GM18867 (cell line): ENCODE measurements around the gene COG1.
"Not testable (repeated sequence)": the region's sequence is repeated elsewhere in the genome, so short reads cannot be mapped to it uniquely, and the experiment has no call there.

Experiments
- ATAC-seq: cut with Tn5 transposase; IDR thresholded peaks from one replicate; pipeline ENCODE4 v1.9.1; 2021; ENCODE audit warnings: mild to moderate bottlenecking, moderate library complexity; ENCODE audit not compliant: unreplicated experiment

Gene COG1

DNA sequence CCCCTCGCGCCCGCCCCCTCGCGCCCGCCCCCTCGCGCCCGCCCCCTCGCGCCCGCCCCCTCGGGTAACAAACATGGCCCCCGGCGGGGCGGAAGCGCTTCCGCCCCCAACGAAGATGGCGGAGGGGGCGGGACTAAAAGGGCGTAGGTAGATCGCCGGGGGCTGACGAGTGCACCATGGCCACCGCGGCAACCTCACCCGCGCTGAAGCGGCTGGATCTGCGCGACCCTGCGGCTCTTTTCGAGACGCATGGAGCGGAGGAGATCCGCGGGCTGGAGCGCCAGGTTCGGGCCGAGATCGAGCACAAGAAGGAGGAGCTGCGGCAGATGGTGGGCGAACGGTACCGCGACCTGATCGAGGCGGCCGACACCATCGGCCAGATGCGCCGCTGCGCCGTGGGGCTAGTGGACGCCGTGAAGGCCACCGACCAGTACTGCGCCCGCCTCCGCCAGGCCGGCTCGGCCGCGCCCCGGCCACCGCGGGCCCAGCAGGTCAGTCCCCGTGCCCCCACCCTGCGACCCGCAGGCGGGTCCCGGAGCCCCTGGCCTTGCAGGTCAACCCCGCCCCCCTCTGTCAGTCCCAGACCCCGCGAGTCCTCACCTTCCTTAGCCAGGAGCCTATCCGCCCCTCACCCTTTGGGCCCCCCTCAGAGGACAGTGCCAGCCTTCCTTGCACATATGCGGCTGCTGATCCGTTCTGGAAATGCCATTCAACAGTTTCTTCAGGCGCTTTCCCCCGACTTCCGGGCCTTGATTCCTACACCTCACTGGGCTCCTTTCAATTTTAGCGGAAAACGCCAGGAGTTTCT lies at the start of gene COG1:
Gene COG1, plus strand, starts transcription at position 162 of the 808 bp plus-strand sequence. Its CDS starts 15 bp downstream, at position 177.
- peak; percentile 75 for ATAC-seq

- ATAC-seq: not testable (repeated sequence)
Measured at GRCh38 chr17:73144209-73144608, 48.6 kb upstream of the COG1 start.

DNA sequence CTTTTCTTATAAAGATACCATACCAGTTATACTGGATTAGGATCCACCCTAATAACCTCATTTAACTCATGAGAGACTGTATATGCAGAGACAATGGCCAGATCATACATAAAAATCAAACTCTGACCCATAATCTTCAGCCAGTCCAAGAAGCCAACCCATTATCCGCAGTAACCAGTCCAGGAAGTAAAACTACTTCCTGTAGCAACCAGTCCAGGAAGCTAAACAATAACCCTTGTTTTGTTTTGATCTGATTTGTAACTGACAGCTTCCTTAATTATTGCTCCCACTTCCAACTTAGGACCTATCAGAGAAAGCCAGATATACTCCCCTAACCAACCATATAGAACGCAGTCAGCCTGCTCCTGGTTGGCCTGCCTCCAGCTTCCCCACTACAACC lies 47.2 kb upstream of the COG1 start:
- no peak for ATAC-seq

DNA sequence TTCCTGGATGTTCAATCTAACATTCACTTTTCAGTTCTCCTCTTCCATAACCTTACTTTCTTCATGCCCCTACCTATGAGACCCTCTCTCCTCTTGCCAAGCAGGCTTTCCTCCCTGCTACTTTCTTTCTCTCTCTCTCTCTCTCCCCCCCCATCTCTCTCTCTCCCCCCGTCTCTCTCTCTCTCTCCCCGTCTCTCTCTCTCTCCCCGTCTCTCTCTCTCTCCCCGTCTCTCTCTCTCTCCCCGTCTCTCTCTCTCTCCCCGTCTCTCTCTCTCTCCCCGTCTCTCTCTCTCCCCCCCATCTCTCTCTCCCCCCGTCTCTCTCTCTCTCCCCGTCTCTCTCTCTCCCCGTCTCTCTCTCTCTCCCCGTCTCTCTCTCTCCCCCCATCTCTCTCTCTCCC lies 45.1 kb upstream of the COG1 start:
- not testable (repeated sequence) for ATAC-seq

DNA sequence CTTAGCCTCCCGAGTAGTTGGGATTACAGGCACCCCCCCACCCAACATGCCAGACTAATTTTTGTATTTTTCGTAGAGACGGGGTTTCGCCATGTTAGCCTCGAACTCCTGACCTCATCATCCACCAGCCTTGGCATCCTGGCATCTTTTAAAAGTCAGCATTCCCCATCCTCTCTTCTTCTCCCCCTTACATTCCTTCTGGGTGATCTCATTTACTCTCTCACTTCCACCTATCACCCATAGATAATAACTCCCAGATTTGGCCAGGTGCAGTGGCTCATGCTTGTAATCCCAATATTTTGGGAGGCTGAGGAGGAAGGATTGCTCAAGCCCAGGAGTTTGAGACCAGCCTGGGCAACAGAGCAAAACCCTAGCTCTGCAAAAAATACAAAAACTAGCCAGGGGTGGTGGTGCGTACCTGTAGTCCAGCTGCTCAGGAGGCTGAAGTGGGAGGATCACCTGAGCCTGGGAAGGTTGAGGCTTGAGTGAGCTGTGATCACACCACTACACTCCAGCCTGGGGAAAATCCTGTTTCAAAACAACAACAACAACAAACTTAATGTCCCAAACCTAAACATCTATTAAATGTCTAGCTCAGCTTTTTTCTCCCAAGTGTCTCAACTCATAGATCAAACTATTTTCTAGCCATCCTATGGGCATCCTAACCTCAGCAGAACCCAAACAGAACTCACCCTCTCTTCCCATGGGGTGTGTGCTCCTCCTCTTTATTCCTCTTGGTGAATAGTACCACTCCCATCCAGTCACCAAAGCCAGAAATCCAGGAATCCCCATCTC lies 44.1 kb upstream of the COG1 start:
- no peak for ATAC-seq

DNA sequence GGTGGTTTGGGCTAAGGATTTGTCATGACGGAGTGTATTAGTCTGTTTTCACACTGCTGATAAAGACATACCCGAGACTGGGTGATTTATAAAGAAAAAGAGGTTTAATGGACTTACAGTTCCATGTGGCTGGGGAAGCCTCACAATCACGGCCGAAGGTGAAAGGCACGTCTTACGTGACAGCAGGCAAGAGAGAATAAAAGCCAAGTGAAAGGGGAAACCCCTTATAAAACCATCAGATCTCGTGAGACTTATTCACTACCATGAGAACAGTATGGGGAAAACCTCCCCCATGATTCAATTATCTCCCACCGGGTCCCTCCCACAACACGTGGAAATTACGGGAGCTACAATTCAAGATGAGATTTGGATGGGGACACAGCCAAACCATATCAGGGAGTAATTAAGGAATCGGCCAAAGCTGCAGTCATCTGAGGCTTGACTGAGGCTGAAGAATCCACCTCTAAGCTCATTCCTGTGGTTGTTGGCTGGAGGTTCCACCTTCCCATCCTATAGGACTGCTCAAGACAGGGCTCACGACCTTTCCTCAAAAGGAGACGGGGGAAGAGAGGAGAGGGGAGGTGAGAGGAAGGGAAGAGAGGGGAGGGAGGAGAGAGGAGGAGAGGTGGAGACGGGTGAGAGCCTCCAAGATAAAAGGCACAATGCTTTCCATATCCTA lies 42.1 kb upstream of the COG1 start:
- ATAC-seq: not testable (repeated sequence)

GRCh38 chr17:73151916-73152632 lies 40.8 kb upstream of the COG1 start:
- ATAC-seq: no peak

- ATAC-seq: peak; percentile 12
Measured at GRCh38 chr17:73155410-73156165, 37.3 kb upstream of the COG1 start.

- ATAC-seq: peak; percentile 88
Measured at GRCh38 chr17:73156166-73156840, 36.6 kb upstream of the COG1 start.

GRCh38 chr17:73156887-73157520 lies 35.9 kb upstream of the COG1 start:
- no peak for ATAC-seq

DNA sequence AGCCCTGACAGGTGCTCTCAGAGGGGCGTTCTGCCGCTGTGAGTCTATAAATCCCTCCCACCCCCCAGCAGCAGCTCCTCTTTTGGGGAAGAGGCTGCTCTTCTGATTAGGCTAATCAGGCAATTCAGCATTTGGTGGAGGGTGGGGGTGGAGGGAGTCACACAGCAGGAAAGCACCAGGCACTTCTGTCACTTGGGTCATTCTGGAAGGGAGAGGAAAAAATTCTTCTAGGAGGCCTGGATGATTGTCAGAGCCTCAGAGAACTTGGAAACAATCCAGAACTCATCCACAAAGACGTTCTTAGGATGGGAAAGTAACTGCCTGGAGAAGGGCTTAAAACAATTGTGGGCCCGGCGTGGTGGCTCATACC lies 35.3 kb upstream of the COG1 start:
- ATAC-seq: no peak

- no peak for ATAC-seq
Measured at GRCh38 chr17:73158133-73158532, 34.7 kb upstream of the COG1 start.

GRCh38 chr17:73160980-73161630 lies 31.8 kb upstream of the COG1 start:
- ATAC-seq: no peak

GRCh38 chr17:73163043-73163442 lies 29.8 kb upstream of the COG1 start:
- ATAC-seq: no peak

DNA sequence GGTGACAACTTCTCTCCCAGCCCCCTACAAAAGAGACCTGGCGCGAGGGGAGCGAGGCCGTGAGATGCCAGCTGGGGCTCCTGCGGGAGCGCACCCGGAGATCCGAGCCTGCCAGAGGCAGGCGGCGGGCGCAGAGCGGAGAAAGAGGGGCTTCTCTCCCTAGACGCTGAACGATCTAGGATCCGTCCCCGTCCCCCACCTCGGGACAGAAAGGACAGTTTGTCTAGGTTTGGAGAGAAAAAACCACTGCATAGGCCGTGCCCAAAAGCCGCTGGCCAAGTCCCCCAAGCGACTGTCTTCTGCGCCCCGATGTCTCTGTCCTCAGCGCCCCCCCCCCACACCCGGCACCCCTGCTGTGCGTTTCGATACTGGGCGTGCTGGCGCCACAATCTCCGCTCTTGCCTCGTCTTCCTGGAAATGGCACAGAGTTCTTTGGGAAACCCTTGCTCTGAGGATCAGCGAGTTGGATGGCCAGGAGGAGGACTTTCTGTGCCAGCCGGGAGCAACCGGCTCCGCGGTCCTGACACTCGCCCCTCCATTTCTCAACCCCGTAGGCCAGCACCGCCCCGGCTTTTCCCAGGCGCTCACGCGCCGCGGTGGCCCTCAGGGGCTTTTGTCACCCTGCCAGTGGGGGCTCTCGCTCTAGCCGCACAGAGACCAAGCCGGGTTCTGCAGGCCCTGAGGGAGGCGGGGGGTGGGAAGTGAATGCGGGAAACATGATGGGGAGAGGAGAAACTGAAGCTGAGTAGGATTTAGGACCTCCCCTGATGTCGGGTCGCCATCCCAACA lies 27.0 kb upstream of the COG1 start:
- ATAC-seq: no peak

GRCh38 chr17:73166731-73167581 lies 25.9 kb upstream of the COG1 start:
- ATAC-seq: peak; percentile 36

- no peak for ATAC-seq
Measured at GRCh38 chr17:73168667-73169066, 24.2 kb upstream of the COG1 start.
